K562 (cell line): ENCODE measurements around the gene RNASET2. TPM values are rescaled to one million over a fixed set of nuclear protein-coding genes. Genes with fewer than 3 reads are reported as not detected.
A peak's percentile ranks its signal among the peaks of the same experiment; 100 is the strongest.

Experiments
- CC2D1A ChIP-seq: fragments of 450-650 bp; IDR thresholded peaks from 2 replicates; pipeline ENCODE4 v1.6.1; 2017; ENCODE audit warnings: mild to moderate bottlenecking
- CTBP1 ChIP-seq: fragments of 450-650 bp; IDR thresholded peaks from 2 replicates; pipeline ENCODE4 v1.6.1; 2016; ENCODE audit warnings: borderline replicate concordance
- DNMT1 ChIP-seq: fragments of 450-650 bp; IDR thresholded peaks from 2 replicates; pipeline ENCODE4 v1.6.1; 2016; ENCODE audit warnings: antibody characterized with exemption, mild to moderate bottlenecking
- ELF2 ChIP-seq: fragments of 250-450 bp; sonication (Bioruptor Pico); IDR thresholded peaks from 2 replicates; pipeline ENCODE4 v1.5.0; 2021; ENCODE audit warnings: mild to moderate bottlenecking
- GTF2E2 ChIP-seq: fragments of 200-800 bp; sonication (Bioruptor generic); IDR thresholded peaks from 2 replicates; pipeline ENCODE4 v1.6.1; 2016; ENCODE audit warnings: missing genetic modification characterization, missing compliant biosample characterization
- HMBOX1 ChIP-seq: sonication (generic); IDR thresholded peaks from 2 replicates; pipeline ENCODE4 v1.6.1; 2016
- HOXB6 ChIP-seq: fragments of 250-450 bp; sonication (Bioruptor Pico); IDR thresholded peaks from 2 replicates; pipeline ENCODE4 v1.5.1; 2022; ENCODE audit warnings: mild to moderate bottlenecking, borderline replicate concordance
- MAFG ChIP-seq: fragments of 450-650 bp; conservative IDR thresholded peaks from 2 replicates; pipeline ENCODE4 v1.6.1; 2016; ENCODE audit warnings: missing genetic modification characterization, missing compliant biosample characterization
- MEF2D ChIP-seq: conservative IDR thresholded peaks from 2 replicates; pipeline ENCODE4 v1.6.1; 2016; ENCODE audit warnings: low read depth, missing genetic modification characterization, missing compliant biosample characterization
- NFXL1 ChIP-seq: fragments of 450-650 bp; formaldehyde crosslinking; IDR thresholded peaks from 2 replicates; pipeline ENCODE4 v1.4.0; 2021; ENCODE audit warnings: mild to moderate bottlenecking
- NR2C1 ChIP-seq, 2 experiments: fragments of 450-650 bp; IDR thresholded peaks; 2 replicates each; pipeline ENCODE4 v1.6.1; 2017; ENCODE audit warnings: mild to moderate bottlenecking in 2 of 2, antibody characterized with exemption in 1 of 2, inconsistent platforms in 1 of 2, missing compliant biosample characterization in 1 of 2, missing genetic modification characterization in 1 of 2
- SLC30A9 ChIP-seq: fragments of 250-450 bp; sonication (Bioruptor Pico); IDR thresholded peaks from 2 replicates; pipeline ENCODE4 v1.8.0; 2022; ENCODE audit warnings: mild to moderate bottlenecking, moderate library complexity
- SRF ChIP-seq, 2 experiments: fragments of 250-450, 450-650 bp in 1 of 2; sonication (Bioruptor Pico) in 1 of 2; sonication (generic) in 1 of 2; formaldehyde crosslinking; IDR thresholded peaks; 2 replicates each; pipeline versions ENCODE4 v1.5.0 to v1.5.1; 2020 to 2022; ENCODE audit warnings: mild to moderate bottlenecking in 1 of 2, missing genetic modification reagents in 1 of 2
- TBL1XR1 ChIP-seq, 2 experiments: IDR thresholded peaks; 2 replicates each; pipeline ENCODE4 v1.6.1; 2012; ENCODE audit warnings: improper control_type of control experiment in 2 of 2, low read length in 2 of 2, mild to moderate bottlenecking in 1 of 2
- TCFL5 ChIP-seq: fragments of 250-450 bp; sonication (Bioruptor Pico); conservative IDR thresholded peaks from 2 replicates; pipeline ENCODE4 v1.6.1; 2021; ENCODE audit warnings: mild to moderate bottlenecking, moderate library complexity, matching md5 sums
- TRIM28 ChIP-seq: fragments of 450-650 bp; IDR thresholded peaks from 2 replicates; pipeline ENCODE4 v1.6.1; 2017
- ZBTB12 ChIP-seq: fragments of 250-450 bp; sonication (Bioruptor Pico); IDR thresholded peaks from 2 replicates; pipeline ENCODE4 v1.4.0; 2020
- ZKSCAN1 ChIP-seq: fragments of 150-350 bp; IDR thresholded peaks from 2 replicates; pipeline ENCODE4 v1.6.1; 2016; ENCODE audit warnings: low read depth, low read length
- ZNF134 ChIP-seq: fragments of 250-450 bp; sonication (Bioruptor Pico); conservative IDR thresholded peaks from 2 replicates; pipeline ENCODE4 v1.4.0; 2020
- ZNF165 ChIP-seq: fragments of 250-450 bp; sonication (Bioruptor Pico); IDR thresholded peaks from 2 replicates; pipeline ENCODE4 v1.4.0; 2020; ENCODE audit warnings: borderline replicate concordance
- ZNF316 ChIP-seq: fragments of 450-650 bp; IDR thresholded peaks from 2 replicates; pipeline ENCODE4 v1.6.1; 2016
- ZNF586 ChIP-seq: fragments of 450-650 bp; formaldehyde crosslinking; conservative IDR thresholded peaks from 2 replicates; pipeline ENCODE4 v1.4.0; 2020; ENCODE audit warnings: mild to moderate bottlenecking, moderate library complexity
- polyA plus RNA-seq, 8 experiments: library from polyadenylated mRNA; depleted of rRNA in 4 of 8; stranded (reverse) in 5 of 8; unstranded in 3 of 8; fragments of >200 nt; fragmentation: Nextera tagmentation in 2 of 8; fragmentation: Illumina TruSeq in 1 of 8; extraction: Ambion mirVana in 2 of 8; extraction: Trizol in 1 of 8; gene quantifications; 2 replicates each; pipeline versions ENCODE4 v1.2.1 to v1.2.3, GENCODE V29; 2011 to 2014; ENCODE audit warnings: inconsistent platforms in 1 of 8, missing spikeins in 1 of 8
- total RNA-seq, 7 experiments: library from RNA; depleted of rRNA in 6 of 7; stranded (reverse); fragments of >200 nt in 6 of 7; fragmentation: Illumina TruSeq in 2 of 7; extraction: Trizol in 2 of 7; gene quantifications; 2 replicates each; pipeline versions ENCODE4 v1.2.1 to v1.2.3, GENCODE V29; 2011 to 2021; ENCODE audit warnings: low replicate concordance in 1 of 7
- TF ChIP-seq, protein P1 (sequence below), 2 experiments: fragments of 200-800 bp in 1 of 2; sonication (Bioruptor generic) in 1 of 2; sonication (generic) in 1 of 2; formaldehyde crosslinking in 1 of 2; IDR thresholded peaks in 1 of 2; conservative IDR thresholded peaks in 1 of 2; 2 replicates each; pipeline versions ENCODE4 v1.5.0 to v1.6.1; 2016 to 2020; ENCODE audit warnings: missing compliant biosample characterization in 1 of 2, missing genetic modification characterization in 1 of 2, missing genetic modification reagents in 1 of 2
- TF ChIP-seq, protein P2 (sequence below): IDR thresholded peaks from 2 replicates; pipeline ENCODE4 v1.6.1; 2011; ENCODE audit not compliant: insufficient read length; ENCODE audit errors: extremely low read depth

The RNASET2 gene
- total and polyA plus RNA-seq, 9 of the 15 experiments (the other 6 are each of a cell fraction or from before 2014, with no cell fraction given) = 7.4 to 141 (median 91.3) TPM

DNA sequence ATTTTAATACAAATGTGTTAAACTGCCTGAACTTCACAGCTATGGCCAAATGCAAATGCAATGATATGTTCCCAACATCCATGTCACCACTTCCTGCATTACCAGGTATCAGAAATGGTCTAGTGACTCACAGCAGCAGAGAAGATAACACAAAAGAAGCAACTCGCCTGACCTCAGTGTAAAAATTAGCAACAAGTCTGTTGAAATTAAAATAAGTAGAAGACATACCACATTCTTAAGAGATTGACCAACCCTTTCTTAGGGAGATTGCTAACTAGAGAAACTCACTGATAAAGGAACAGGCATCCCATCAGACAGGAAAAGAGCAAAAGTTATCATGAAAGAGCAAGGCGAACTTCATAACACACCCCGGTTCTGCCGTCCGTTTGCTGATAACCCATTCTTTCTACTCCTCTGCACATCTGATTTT lies 45.1 kb downstream of the RNASET2 start (continued):
- TF ChIP-seq CTBP1 (peak; percentile 46; the same call in 1 of the 2 replicates), ZBTB12 (CRISPR knock-in tag) (0 out of 2 replicates have a peak, but pooled peaks have one; percentile 6), HOXB6 (no peak), ELF2 (CRISPR knock-in tag) (no peak), ZKSCAN1 (no peak), TBL1XR1 (IDR thresholded peaks at IDR 0.05; ENCODE audit: low read length in 2 of 2) (no peak), DNMT1 (no peak), TRIM28 (no peak), SRF (CRISPR knock-in tag; IDR thresholded peaks at IDR 0.05) (no peak), NFXL1 (no peak), ZNF586 (CRISPR knock-in tag) (no peak), ZNF165 (CRISPR knock-in tag) (no peak), HMBOX1 (peak; percentile 58), MEF2D (tag) (peak; percentile 58; the same call in 1 of the 2 replicates), ZNF316 (no peak), CC2D1A (no peak), NR2C1 (IDR thresholded peaks at IDR 0.05) (no peak), NR2C1 (tag; IDR thresholded peaks at IDR 0.05) (0 out of 2 replicates have a peak, but pooled peaks have one; percentile 18), GTF2E2 (tag) (0 out of 2 replicates have a peak, but pooled peaks have one; percentile 58), TCFL5 (CRISPR knock-in tag) (no peak), SLC30A9 (CRISPR knock-in tag) (no peak), ZNF134 (CRISPR knock-in tag) (no peak), MAFG (tag) (no peak)
- TF ChIP-seq, protein P1, sequence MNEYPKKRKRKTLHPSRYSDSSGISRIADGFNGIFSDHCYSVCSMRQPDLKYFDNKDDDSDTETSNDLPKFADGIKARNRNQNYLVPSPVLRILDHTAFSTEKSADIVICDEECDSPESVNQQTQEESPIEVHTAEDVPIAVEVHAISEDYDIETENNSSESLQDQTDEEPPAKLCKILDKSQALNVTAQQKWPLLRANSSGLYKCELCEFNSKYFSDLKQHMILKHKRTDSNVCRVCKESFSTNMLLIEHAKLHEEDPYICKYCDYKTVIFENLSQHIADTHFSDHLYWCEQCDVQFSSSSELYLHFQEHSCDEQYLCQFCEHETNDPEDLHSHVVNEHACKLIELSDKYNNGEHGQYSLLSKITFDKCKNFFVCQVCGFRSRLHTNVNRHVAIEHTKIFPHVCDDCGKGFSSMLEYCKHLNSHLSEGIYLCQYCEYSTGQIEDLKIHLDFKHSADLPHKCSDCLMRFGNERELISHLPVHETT (CRISPR knock-in tag; conservative IDR thresholded peaks at IDR 0.05 in 1 of 2, IDR thresholded peaks at IDR 0.05 in 1 of 2) = no peak
- TF ChIP-seq, protein P2, sequence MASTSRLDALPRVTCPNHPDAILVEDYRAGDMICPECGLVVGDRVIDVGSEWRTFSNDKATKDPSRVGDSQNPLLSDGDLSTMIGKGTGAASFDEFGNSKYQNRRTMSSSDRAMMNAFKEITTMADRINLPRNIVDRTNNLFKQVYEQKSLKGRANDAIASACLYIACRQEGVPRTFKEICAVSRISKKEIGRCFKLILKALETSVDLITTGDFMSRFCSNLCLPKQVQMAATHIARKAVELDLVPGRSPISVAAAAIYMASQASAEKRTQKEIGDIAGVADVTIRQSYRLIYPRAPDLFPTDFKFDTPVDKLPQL = no peak
